A549 (cell line): Measurements from ENCODE around the gene VSTM2B. TPM values are rescaled to one million over a fixed set of nuclear protein-coding genes. Genes with fewer than 3 reads are reported as not detected.

Source experiments
- ATAC-seq, 2 experiments: fragments of 200-7000 bp in 1 of 2; fragments of >200 bp in 1 of 2; cut with Nextera tagmentation in 1 of 2; cut with Tn5 transposase in 1 of 2; 3 replicates each; pipeline versions ENCODE4 v1.8.0 to v1.9.1; 2018 to 2020; ENCODE audit warnings: mild to moderate bottlenecking in 1 of 2, moderate library complexity in 1 of 2
- CTCF ChIA-PET: fragments of 300-600 bp; sonication (Branson Sonifier 250); formaldehyde crosslinking; extraction: SDS; loops from one replicate; lab custom pipeline; 2021; ENCODE audit warnings: antibody characterized with exemption, inconsistent platforms; lab: Yijun Ruan, JAX
- POLR2A ChIA-PET: fragments of 350-600 bp; formaldehyde crosslinking; extraction: SDS; loops from one replicate; lab custom pipeline; 2021; ENCODE audit warnings: antibody characterized with exemption, inconsistent platforms; lab: Yijun Ruan, JAX
- DNase-seq, 2 experiments: peaks; one replicate each; pipeline versions ENCODE4 v3.0.0 to v3.0.0-alpha.2; 2011 to 2016; ENCODE audit warnings: low read depth in 1 of 2, low spot score in 1 of 2
- FAIRE-seq: peaks from 2 replicates; lab custom pipeline; 2011; peaks lifted over from hg19 to GRCh38; lab: Jason Lieb, UNC
- H3K27ac ChIP-seq, 2 experiments: fragments of >200 bp; sonication (Bioruptor Twin); formaldehyde crosslinking; 3 replicates each; pipeline ENCODE4 v1.5.1; 2016 to 2017
- H3K4me1 ChIP-seq: fragments of >200 bp; sonication (Bioruptor Twin); formaldehyde crosslinking; 3 replicates; pipeline ENCODE4 v1.6.1; 2016
- H3K4me2 ChIP-seq: fragments of >200 bp; sonication (Bioruptor Twin); formaldehyde crosslinking; 3 replicates; pipeline ENCODE4 v1.6.1; 2016
- H3K4me3 ChIP-seq: fragments of >200 bp; sonication (Bioruptor Twin); formaldehyde crosslinking; 3 replicates; pipeline ENCODE4 v1.5.1; 2016
- H3K9me3 ChIP-seq: fragments of >200 bp; sonication (Bioruptor Twin); formaldehyde crosslinking; 3 replicates; pipeline ENCODE4 v1.6.1; 2016
- BHLHE40 ChIP-seq: IDR thresholded peaks from 2 replicates; pipeline ENCODE4 v1.6.1; 2012; ENCODE audit warnings: low read depth, low read length, inconsistent platforms
- CEBPB ChIP-seq, 2 experiments: fragments of >200 bp in 1 of 2; sonication (Bioruptor Twin) in 1 of 2; formaldehyde crosslinking in 1 of 2; IDR thresholded peaks; 2 replicates each; pipeline ENCODE4 v1.6.1; 2012 to 2016
- CHD4 ChIP-seq: fragments of 200-600 bp; sonication (generic); IDR thresholded peaks from 2 replicates; pipeline ENCODE4 v1.6.1; 2016; ENCODE audit warnings: antibody characterized with exemption, mild to moderate bottlenecking, borderline replicate concordance
- EP300 ChIP-seq, 2 experiments: fragments of >200 bp; sonication (Bioruptor Twin); formaldehyde crosslinking; IDR thresholded peaks; 2 replicates in 1 of 2; 3 replicates in 1 of 2; pipeline ENCODE4 v1.6.1; 2016 to 2017
- ESRRA ChIP-seq: fragments of 150-350 bp; IDR thresholded peaks from 2 replicates; pipeline ENCODE4 v1.6.1; 2014; ENCODE audit warnings: mild to moderate bottlenecking, low read length, borderline replicate concordance
- FOXS1 ChIP-seq: fragments of 250-450 bp; sonication (Bioruptor Pico); IDR thresholded peaks from 2 replicates; pipeline ENCODE4 v1.5.0; 2020; ENCODE audit warnings: mild to moderate bottlenecking, moderate library complexity
- GATA3 ChIP-seq: IDR thresholded peaks from 2 replicates; pipeline ENCODE4 v1.6.1; 2012; ENCODE audit warnings: borderline replicate concordance
- HEYL ChIP-seq: fragments of 250-450 bp; sonication (Bioruptor Pico); IDR thresholded peaks from 2 replicates; pipeline ENCODE4 v1.8.0; 2021; ENCODE audit warnings: mild to moderate bottlenecking, moderate library complexity
- HOXB5 ChIP-seq: fragments of 250-450 bp; sonication (Bioruptor Pico); IDR thresholded peaks from 2 replicates; pipeline ENCODE4 v1.5.0; 2020; ENCODE audit warnings: mild to moderate bottlenecking, moderate library complexity
- JUN ChIP-seq, 2 experiments: fragments of >200 bp; sonication (Bioruptor Twin); formaldehyde crosslinking; IDR thresholded peaks; 2 replicates in 1 of 2; 3 replicates in 1 of 2; pipeline ENCODE4 v1.6.1; 2016 to 2017
- JUNB ChIP-seq: fragments of >200 bp; sonication (Bioruptor Twin); formaldehyde crosslinking; IDR thresholded peaks from 2 replicates; pipeline ENCODE4 v1.6.1; 2016
- KDM1A ChIP-seq: fragments of 200-600 bp; sonication (generic); IDR thresholded peaks from 2 replicates; pipeline ENCODE4 v1.6.1; 2016; ENCODE audit warnings: low read depth, mild to moderate bottlenecking
- MAFK ChIP-seq: fragments of 450-650 bp; IDR thresholded peaks from 2 replicates; pipeline ENCODE4 v1.6.1; 2014; ENCODE audit not compliant: partially characterized antibody
- NFE2L2 ChIP-seq: fragments of 150-350 bp; conservative IDR thresholded peaks from 2 replicates; pipeline ENCODE4 v1.6.1; 2014; ENCODE audit warnings: low read length
- POLR2AphosphoS2 ChIP-seq: conservative IDR thresholded peaks from 2 replicates; pipeline ENCODE4 v1.6.1; 2012; ENCODE audit warnings: low read length, improper control_type of control experiment, inconsistent platforms
- RCOR1 ChIP-seq: fragments of 150-350 bp; IDR thresholded peaks from 2 replicates; pipeline ENCODE4 v1.6.1; 2014; ENCODE audit warnings: antibody characterized with exemption, low read length, low read depth
- SREBF2 ChIP-seq: fragments of 450-650 bp; IDR thresholded peaks from 2 replicates; pipeline ENCODE4 v1.6.1; 2014; ENCODE audit warnings: mild to moderate bottlenecking, moderate library complexity
- ZC3H11A ChIP-seq: fragments of 450-650 bp; IDR thresholded peaks from 2 replicates; pipeline ENCODE4 v1.6.1; 2014; ENCODE audit warnings: antibody characterized with exemption, mild to moderate bottlenecking
- ZFP36 ChIP-seq: fragments of 450-650 bp; IDR thresholded peaks from 2 replicates; pipeline ENCODE4 v1.6.1; 2014; ENCODE audit warnings: borderline replicate concordance; ENCODE audit not compliant: partially characterized antibody
- ZSCAN20 ChIP-seq: fragments of 250-450 bp; sonication (Bioruptor Pico); IDR thresholded peaks from 2 replicates; pipeline ENCODE4 v1.8.0; 2022; ENCODE audit warnings: mild to moderate bottlenecking, moderate library complexity
- WGBS: methylation state at CpG from one replicate; pipeline ENCODE4 v1.1.6; 2017; ENCODE audit errors: missing lambda C conversion rate; 5-methylcytosine and 5-hydroxymethylcytosine counted together
- polyA plus RNA-seq, 4 experiments: library from polyadenylated mRNA; depleted of rRNA in 3 of 4; stranded (reverse); fragments of >200 nt; fragmentation: RNase III in 1 of 4; extraction: RNeasy Plus Mini Kit Qiagen cat#74134 plus additional on column Dnase treatment in 1 of 4; gene quantifications; 2 replicates in 3 of 4; 3 replicates in 1 of 4; pipeline ENCODE4 v1.2.3, GENCODE V29; 2011 to 2017
- TF ChIP-seq, protein P1 (sequence below): fragments of >200 bp; sonication (Bioruptor Twin); formaldehyde crosslinking; IDR thresholded peaks from 2 replicates; pipeline ENCODE4 v1.6.1; 2016
- TF ChIP-seq, protein P2 (sequence below): fragments of 200-600 bp; sonication (generic); IDR thresholded peaks from 2 replicates; pipeline ENCODE4 v1.6.1; 2016; ENCODE audit warnings: antibody characterized with exemption, mild to moderate bottlenecking, moderate library complexity
- TF ChIP-seq, protein P3 (sequence below): IDR thresholded peaks from 2 replicates; pipeline ENCODE4 v1.6.1; 2012
- TF ChIP-seq, protein P4 (sequence below): fragments of 250-450 bp; sonication (Bioruptor Pico); IDR thresholded peaks from 2 replicates; pipeline ENCODE4 v1.5.0; 2021; ENCODE audit warnings: mild to moderate bottlenecking, moderate library complexity, borderline replicate concordance
- TF ChIP-seq, protein P5 (sequence below): fragments of 250-450 bp; sonication (Bioruptor Pico); IDR thresholded peaks from 2 replicates; pipeline ENCODE4 v1.5.0; 2020; ENCODE audit warnings: low read depth, mild to moderate bottlenecking, moderate library complexity
- TF ChIP-seq, protein P6 (sequence below): fragments of >200 bp; sonication (Bioruptor Twin); formaldehyde crosslinking; IDR thresholded peaks from 3 replicates; pipeline ENCODE4 v1.6.1; 2016
- TF ChIP-seq, protein P7 (sequence below): fragments of 150-350 bp; IDR thresholded peaks from 2 replicates; pipeline ENCODE4 v1.6.1; 2014; ENCODE audit warnings: low read depth, mild to moderate bottlenecking, low read length

VSTM2B gene
- polyA plus RNA-seq, 2 of the 4 experiments (the other 2 are of a cell fraction) = not detected

DNA sequence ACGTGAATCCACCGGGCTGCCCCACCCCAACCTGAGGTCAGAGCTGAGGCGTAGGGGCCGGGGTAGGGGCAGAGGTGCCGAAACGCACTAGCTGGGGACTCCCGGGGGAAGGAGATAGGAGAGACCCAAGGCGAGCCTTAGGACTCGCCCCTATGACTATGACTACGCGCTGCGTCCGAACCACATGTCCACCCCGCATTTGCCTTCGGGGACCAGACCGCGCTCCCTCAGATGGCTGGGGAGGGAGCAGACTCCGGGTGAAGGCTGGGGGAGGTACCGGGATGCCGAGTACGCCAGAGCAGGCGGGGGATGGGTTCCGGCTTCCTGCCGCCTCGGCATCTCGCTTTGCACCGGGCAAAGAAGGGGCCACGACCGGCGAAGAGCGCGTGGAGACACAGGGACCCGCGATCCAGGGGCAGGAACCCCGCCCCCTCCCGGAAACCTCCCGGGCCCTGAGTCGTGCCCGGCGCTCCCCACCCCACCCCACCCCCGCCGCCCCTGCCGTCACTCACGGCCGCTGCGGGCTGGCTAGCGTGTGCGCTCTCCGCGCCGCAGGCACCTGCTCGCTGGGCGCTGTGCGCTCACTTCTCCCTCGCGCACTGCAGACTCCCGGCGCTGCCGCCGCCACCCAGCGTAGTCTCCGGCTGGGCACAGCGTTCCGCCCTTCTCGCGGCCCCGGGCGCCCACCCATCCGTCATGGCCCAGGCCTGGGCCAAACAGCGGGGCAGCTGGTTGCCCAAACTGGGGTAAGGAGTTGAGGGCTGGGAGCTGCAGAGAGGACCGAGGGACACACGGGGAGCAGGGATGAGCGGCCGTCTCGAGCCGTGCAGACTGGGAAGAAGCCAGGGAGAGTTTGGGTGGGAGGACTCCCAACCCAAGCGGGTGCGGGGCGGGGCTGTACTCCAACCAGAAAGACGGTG is 622 bp upstream of the VSTM2B start:
- no peak for DNase-seq
- no peak for FAIRE-seq
- Histone ChIP-seq H3K27ac (no peak overlapping the region), H3K9me3 (no peaks in the 10 kb centered on the region), H3K4me3 (no peak overlapping the region), H3K4me1 (peaks cover 12% of the 10 kb centered on the region), H3K4me2 (no peak overlapping the region)
- no peak for ATAC-seq
- WGBS = 50% methylated on average over 66 of the region's 80 CpGs
- TF ChIP-seq JUN (IDR thresholded peaks at IDR 0.05) (no peak), GATA3 (no peak), KDM1A (no peak), CHD4 (no peak), POLR2AphosphoS2 (no peak), ZSCAN20 (no peak), HOXB5 (no peak), HEYL (CRISPR knock-in tag) (no peak), NFE2L2 (no peak), RCOR1 (no peak), BHLHE40 (no peak), ESRRA (no peak), ZC3H11A (no peak), ZFP36 (no peak), MAFK (no peak)
- TF ChIP-seq, protein P1, sequence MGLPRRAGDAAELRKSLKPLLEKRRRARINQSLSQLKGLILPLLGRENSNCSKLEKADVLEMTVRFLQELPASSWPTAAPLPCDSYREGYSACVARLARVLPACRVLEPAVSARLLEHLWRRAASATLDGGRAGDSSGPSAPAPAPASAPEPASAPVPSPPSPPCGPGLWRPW = no peak
- TF ChIP-seq, protein P2, sequence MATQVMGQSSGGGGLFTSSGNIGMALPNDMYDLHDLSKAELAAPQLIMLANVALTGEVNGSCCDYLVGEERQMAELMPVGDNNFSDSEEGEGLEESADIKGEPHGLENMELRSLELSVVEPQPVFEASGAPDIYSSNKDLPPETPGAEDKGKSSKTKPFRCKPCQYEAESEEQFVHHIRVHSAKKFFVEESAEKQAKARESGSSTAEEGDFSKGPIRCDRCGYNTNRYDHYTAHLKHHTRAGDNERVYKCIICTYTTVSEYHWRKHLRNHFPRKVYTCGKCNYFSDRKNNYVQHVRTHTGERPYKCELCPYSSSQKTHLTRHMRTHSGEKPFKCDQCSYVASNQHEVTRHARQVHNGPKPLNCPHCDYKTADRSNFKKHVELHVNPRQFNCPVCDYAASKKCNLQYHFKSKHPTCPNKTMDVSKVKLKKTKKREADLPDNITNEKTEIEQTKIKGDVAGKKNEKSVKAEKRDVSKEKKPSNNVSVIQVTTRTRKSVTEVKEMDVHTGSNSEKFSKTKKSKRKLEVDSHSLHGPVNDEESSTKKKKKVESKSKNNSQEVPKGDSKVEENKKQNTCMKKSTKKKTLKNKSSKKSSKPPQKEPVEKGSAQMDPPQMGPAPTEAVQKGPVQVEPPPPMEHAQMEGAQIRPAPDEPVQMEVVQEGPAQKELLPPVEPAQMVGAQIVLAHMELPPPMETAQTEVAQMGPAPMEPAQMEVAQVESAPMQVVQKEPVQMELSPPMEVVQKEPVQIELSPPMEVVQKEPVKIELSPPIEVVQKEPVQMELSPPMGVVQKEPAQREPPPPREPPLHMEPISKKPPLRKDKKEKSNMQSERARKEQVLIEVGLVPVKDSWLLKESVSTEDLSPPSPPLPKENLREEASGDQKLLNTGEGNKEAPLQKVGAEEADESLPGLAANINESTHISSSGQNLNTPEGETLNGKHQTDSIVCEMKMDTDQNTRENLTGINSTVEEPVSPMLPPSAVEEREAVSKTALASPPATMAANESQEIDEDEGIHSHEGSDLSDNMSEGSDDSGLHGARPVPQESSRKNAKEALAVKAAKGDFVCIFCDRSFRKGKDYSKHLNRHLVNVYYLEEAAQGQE = no peak
- TF ChIP-seq, protein P3, sequence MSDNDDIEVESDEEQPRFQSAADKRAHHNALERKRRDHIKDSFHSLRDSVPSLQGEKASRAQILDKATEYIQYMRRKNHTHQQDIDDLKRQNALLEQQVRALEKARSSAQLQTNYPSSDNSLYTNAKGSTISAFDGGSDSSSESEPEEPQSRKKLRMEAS = no peak
- TF ChIP-seq, protein P4, sequence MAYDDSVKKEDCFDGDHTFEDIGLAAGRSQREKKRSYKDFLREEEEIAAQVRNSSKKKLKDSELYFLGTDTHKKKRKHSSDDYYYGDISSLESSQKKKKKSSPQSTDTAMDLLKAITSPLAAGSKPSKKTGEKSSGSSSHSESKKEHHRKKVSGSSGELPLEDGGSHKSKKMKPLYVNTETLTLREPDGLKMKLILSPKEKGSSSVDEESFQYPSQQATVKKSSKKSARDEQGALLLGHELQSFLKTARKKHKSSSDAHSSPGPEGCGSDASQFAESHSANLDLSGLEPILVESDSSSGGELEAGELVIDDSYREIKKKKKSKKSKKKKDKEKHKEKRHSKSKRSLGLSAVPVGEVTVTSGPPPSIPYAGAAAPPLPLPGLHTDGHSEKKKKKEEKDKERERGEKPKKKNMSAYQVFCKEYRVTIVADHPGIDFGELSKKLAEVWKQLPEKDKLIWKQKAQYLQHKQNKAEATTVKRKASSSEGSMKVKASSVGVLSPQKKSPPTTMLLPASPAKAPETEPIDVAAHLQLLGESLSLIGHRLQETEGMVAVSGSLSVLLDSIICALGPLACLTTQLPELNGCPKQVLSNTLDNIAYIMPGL (CRISPR knock-in tag) = no peak
- ChIA-PET POLR2A (no interaction called here), CTCF (interaction anchor here (0.9 to 1.2 kb wide), 3 partner anchors 9 to 58 kb away, joined by 3 read pairs; no protein-coding TSS in a partner anchor)

DNA sequence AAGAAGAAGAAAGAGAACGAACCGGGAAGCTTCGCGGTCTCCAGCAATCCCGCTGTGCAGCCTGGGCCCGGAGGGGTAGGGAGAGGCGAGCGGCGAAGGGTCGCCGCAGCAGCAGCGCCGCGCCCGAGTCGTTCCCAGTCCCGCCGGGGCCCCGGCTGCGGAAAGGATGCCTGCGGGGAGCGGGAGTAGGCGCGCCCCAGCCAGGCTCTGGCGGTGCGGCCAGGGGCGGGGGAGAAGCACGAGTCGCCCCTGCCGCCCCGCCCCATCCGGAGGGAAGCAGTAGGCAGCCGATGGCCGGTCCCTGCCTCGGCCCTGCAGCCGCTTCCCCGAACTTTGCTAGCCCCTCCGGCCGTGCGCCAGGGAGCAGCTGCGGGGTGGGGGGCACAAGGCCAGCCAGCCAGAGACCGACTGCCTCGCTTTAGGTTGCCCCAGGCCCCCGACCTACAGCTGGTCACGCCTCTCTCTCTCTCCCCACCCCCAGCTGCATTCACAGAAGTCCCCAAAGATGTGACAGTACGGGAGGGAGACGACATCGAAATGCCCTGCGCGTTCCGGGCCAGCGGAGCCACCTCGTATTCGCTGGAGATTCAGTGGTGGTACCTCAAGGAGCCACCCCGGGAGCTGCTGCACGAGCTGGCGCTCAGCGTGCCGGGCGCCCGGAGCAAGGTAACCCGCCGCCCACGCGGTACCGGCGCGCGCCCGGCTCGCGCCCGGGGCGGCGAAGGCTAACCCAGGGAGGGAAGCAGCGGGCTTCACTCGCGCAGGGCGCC is 1.1 kb downstream of the VSTM2B start:
- Histone ChIP-seq H3K4me2 (peak overlapping the region; percentile 55), H3K27ac (no peak overlapping the region), H3K4me3 (peak overlapping the region; percentile 18; the same call in 1 of the 3 replicates), H3K4me1 (peaks cover 12% of the 10 kb centered on the region), H3K9me3 (no peaks in the 10 kb centered on the region)
- ChIA-PET POLR2A (no interaction called here), CTCF (interaction anchor here (0.5 to 3.5 kb wide), 8 partner anchors 9 to 792 kb away, joined by 3 to 47 read pairs (median 6); no protein-coding TSS in a partner anchor)
- no peak for FAIRE-seq
- peak in 1 of 2 experiments; percentile 36 for DNase-seq
- ATAC-seq = no peak
- 48% methylated on average over 65 of the region's 79 CpGs for WGBS
- TF ChIP-seq SREBF2 (no peak), FOXS1 (CRISPR knock-in tag) (no peak), EP300 (IDR thresholded peaks at IDR 0.05) (no peak), CEBPB (IDR thresholded peaks at IDR 0.05) (no peak), JUNB (no peak)
- TF ChIP-seq, protein P5, sequence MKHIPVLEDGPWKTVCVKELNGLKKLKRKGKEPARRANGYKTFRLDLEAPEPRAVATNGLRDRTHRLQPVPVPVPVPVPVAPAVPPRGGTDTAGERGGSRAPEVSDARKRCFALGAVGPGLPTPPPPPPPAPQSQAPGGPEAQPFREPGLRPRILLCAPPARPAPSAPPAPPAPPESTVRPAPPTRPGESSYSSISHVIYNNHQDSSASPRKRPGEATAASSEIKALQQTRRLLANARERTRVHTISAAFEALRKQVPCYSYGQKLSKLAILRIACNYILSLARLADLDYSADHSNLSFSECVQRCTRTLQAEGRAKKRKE (CRISPR knock-in tag) = no peak
- TF ChIP-seq, protein P6, sequence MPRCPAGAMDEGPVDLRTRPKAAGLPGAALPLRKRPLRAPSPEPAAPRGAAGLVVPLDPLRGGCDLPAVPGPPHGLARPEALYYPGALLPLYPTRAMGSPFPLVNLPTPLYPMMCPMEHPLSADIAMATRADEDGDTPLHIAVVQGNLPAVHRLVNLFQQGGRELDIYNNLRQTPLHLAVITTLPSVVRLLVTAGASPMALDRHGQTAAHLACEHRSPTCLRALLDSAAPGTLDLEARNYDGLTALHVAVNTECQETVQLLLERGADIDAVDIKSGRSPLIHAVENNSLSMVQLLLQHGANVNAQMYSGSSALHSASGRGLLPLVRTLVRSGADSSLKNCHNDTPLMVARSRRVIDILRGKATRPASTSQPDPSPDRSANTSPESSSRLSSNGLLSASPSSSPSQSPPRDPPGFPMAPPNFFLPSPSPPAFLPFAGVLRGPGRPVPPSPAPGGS = no peak
- TF ChIP-seq, protein P7, sequence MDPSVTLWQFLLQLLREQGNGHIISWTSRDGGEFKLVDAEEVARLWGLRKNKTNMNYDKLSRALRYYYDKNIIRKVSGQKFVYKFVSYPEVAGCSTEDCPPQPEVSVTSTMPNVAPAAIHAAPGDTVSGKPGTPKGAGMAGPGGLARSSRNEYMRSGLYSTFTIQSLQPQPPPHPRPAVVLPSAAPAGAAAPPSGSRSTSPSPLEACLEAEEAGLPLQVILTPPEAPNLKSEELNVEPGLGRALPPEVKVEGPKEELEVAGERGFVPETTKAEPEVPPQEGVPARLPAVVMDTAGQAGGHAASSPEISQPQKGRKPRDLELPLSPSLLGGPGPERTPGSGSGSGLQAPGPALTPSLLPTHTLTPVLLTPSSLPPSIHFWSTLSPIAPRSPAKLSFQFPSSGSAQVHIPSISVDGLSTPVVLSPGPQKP = no peak
